ENCODE measurements around the gene CASP5. TPM values are rescaled to one million over a fixed set of nuclear protein-coding genes. Genes with fewer than 3 reads are reported as not detected.
"Not testable (repeated sequence)": the region's sequence is repeated elsewhere in the genome, so short reads cannot be mapped to it uniquely, and the experiment has no call there.

CASP5 gene
- total RNA-seq, 1 donor from 2014 or later, result not detected

DNA sequence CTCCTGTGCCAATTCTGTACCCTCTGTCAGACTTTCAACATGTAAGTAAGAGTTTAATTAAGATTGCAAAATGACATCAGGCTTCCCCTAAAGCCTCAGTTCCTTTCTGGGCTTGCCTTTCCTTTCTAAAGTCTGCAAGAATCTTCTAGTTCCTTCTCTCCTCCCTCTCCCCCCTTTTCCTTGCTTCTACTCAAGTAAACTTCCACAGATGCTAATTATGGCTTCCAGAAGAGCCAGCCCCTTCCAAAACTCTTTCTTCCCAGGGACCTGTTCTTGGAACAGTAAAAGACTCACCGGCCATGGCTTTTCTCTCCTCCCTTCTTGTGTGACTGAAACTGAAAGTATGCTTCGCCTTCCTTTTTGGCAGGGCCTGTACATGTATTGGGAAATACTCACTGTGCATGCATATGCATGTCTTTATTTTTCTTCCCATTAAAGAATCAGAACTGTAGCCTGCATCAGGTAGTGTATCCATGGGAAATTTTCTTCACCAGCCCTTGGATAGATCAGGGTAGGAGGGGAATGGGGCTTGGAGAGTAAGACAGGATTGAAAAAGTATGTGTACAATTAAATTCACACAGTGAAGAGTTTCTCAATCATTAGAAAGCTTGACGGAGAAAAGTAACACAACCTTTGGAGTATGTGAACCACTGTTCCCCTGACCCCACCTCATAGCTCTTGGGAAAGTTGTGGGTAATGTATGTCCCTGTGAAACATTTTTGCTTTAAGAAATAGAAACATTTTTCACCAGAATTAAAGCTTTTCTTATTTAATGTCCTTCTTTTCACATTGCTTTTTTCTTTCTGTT lies 12.0 kb upstream of the CASP5 start, which contains the start of gene CASP1:
CASP1 (minus strand) TSS at position 332 of the 808 bp plus-strand sequence; CDS start at position 301, 31 bp downstream.
- no peak within 1 kb of the TSS for H3K27ac Mint-ChIP-seq (ENCODE audit: unreplicated experiment)
- TF ChIP-seq, protein P1, sequence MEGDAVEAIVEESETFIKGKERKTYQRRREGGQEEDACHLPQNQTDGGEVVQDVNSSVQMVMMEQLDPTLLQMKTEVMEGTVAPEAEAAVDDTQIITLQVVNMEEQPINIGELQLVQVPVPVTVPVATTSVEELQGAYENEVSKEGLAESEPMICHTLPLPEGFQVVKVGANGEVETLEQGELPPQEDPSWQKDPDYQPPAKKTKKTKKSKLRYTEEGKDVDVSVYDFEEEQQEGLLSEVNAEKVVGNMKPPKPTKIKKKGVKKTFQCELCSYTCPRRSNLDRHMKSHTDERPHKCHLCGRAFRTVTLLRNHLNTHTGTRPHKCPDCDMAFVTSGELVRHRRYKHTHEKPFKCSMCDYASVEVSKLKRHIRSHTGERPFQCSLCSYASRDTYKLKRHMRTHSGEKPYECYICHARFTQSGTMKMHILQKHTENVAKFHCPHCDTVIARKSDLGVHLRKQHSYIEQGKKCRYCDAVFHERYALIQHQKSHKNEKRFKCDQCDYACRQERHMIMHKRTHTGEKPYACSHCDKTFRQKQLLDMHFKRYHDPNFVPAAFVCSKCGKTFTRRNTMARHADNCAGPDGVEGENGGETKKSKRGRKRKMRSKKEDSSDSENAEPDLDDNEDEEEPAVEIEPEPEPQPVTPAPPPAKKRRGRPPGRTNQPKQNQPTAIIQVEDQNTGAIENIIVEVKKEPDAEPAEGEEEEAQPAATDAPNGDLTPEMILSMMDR (conservative IDR thresholded peaks at IDR 0.05), result no peak
- no peak for DNase-seq (ENCODE audit: low read depth, low spot score)
- peaks cover 2% of the 10 kb centered on the region for H3K9me3 Mint-ChIP-seq
- H3K4me3 Mint-ChIP-seq, result no peak within 1 kb of the TSS
- no peaks in the 10 kb centered on the region for H3K36me3 Mint-ChIP-seq (ENCODE audit: low read depth)
- no peaks in the 10 kb centered on the region for H3K4me1 Mint-ChIP-seq
- H3K27me3 Mint-ChIP-seq (ENCODE audit: low read depth), result no peaks in the 10 kb centered on the region

DNA sequence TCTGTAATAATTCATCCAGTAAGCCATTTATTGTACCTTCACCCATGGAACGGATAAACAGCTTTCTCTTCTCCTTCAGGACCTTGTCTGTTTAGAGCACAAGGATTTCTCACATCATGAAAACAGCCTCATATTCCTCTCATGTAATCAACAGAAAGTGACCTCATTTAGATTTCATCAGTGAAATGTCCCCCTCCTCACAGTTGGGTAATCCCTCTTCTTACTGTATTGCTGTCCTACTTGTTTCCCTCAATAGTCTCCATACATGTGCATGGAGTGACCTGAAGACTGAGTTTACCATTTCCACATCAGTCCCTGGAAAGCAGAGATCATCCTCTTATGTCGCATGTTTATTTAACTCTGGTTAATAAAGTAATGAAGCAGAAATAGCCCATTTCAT lies 11.4 kb upstream of the CASP5 start:
- not testable (repeated sequence) for H3K36me3 Mint-ChIP-seq (ENCODE audit: low read depth); H3K9me3 Mint-ChIP-seq; H3K27ac Mint-ChIP-seq (ENCODE audit: unreplicated experiment); H3K27me3 Mint-ChIP-seq (ENCODE audit: low read depth); H3K4me1 Mint-ChIP-seq; DNase-seq (ENCODE audit: low read depth, low spot score); H3K4me3 Mint-ChIP-seq

DNA sequence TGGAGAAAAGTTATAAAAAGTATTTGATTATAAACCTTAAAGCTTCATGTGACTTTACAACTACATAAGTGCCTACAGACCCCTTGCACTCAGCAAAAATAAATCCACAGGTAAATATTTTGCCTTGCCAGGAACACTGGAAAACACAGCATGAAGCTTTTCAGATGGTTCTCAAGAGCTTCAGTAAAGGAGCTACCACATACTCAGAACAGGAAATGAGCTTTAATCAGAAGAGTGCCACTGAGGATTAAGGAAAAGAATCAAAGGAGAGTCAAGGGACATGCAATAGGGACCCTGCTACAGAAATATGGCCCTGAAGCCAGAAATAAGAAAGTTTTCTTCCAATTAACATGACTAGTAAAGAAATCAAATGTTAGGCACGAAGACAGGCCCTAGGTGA lies 10.8 kb upstream of the CASP5 start:
- no peak for DNase-seq (ENCODE audit: low read depth, low spot score)
- no peaks in the 10 kb centered on the region for H3K36me3 Mint-ChIP-seq (ENCODE audit: low read depth)
- H3K4me3 Mint-ChIP-seq, result no peak overlapping the region
- peaks cover 2% of the 10 kb centered on the region for H3K9me3 Mint-ChIP-seq
- H3K27me3 Mint-ChIP-seq (ENCODE audit: low read depth), result no peaks in the 10 kb centered on the region
- H3K4me1 Mint-ChIP-seq, result no peaks in the 10 kb centered on the region
- TF ChIP-seq, protein P1 (conservative IDR thresholded peaks at IDR 0.05), result no peak
- no peak overlapping the region for H3K27ac Mint-ChIP-seq (ENCODE audit: unreplicated experiment)

DNA sequence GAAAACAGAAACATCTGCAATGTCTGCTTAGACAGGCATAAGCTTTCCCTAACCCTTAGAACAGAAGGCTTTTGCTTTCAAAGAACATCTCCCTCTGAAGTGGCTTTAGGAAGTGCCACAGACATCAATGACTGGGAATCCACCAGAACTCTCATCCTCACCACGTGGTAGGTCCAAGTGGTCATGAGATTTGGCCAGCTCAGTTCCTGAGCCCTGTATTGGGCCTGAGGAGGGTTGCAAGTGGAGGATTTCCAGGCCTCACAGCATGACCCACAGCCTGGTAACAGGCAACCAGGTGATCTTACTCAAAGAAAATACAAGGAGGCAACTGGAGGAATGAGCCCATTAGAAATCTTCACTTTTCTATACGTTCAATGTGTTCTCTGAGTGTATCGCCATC lies 10.4 kb upstream of the CASP5 start:
- H3K27ac Mint-ChIP-seq (ENCODE audit: unreplicated experiment), result no peak overlapping the region
- no peak overlapping the region for H3K4me3 Mint-ChIP-seq
- TF ChIP-seq, protein P1 (conservative IDR thresholded peaks at IDR 0.05), result no peak
- no peaks in the 10 kb centered on the region for H3K36me3 Mint-ChIP-seq (ENCODE audit: low read depth)
- no peaks in the 10 kb centered on the region for H3K4me1 Mint-ChIP-seq
- no peak for DNase-seq (ENCODE audit: low read depth, low spot score)
- no peaks in the 10 kb centered on the region for H3K27me3 Mint-ChIP-seq (ENCODE audit: low read depth)
- H3K9me3 Mint-ChIP-seq, result peaks cover 2% of the 10 kb centered on the region

DNA sequence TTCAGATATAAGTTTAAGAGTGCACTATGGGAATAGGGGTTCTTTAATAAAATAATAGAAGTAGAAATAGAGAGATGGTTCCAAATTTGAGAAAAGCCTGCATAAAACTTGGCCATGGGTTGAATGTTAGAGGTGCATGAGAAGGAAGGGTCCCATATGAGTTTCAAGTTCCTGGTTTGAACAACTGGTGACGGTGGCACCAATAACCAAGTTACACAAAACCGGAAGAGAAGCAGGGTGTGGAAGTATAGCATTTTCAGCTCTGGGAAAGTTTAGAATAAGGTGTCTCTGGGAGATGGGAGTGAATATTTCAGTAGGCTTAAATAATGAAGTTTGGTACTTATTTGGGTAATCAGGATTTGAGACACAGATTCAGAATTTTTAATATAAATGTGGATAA lies 9.5 kb upstream of the CASP5 start:
- peaks cover 2% of the 10 kb centered on the region for H3K9me3 Mint-ChIP-seq
- H3K36me3 Mint-ChIP-seq (ENCODE audit: low read depth), result no peaks in the 10 kb centered on the region
- H3K4me3 Mint-ChIP-seq, result no peak overlapping the region
- H3K27me3 Mint-ChIP-seq (ENCODE audit: low read depth), result no peaks in the 10 kb centered on the region
- H3K27ac Mint-ChIP-seq (ENCODE audit: unreplicated experiment), result no peak overlapping the region
- TF ChIP-seq, protein P1 (conservative IDR thresholded peaks at IDR 0.05), result no peak
- H3K4me1 Mint-ChIP-seq, result no peaks in the 10 kb centered on the region
- DNase-seq (ENCODE audit: low read depth, low spot score), result no peak

DNA sequence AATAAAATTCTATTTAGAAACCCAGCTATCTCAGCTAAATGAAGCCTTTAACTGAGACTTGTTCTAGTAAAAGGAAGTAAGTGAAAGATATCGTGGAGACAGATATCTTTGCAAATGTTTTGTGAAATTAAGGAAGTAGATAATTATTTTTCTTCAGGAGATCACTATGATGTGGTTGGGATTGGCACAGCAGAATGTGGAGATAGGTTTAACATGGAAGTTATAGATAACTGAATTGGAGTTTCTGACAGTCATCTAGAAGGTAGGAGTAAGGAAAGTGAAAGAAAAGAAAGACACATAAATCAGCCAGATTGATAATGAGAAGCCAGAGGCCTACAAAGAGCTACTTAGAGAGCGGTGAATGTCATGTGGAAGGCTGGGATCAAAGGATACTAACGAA lies 4.7 kb upstream of the CASP5 start:
- H3K4me1 Mint-ChIP-seq, result no peaks in the 10 kb centered on the region
- H3K27me3 Mint-ChIP-seq (ENCODE audit: low read depth), result no peaks in the 10 kb centered on the region

More for the DNA sequence above, 4.7 kb upstream of the CASP5 start:
- H3K36me3 Mint-ChIP-seq (ENCODE audit: low read depth), result no peaks in the 10 kb centered on the region
- no peak overlapping the region for H3K4me3 Mint-ChIP-seq
- no peak for DNase-seq (ENCODE audit: low read depth, low spot score)
- H3K27ac Mint-ChIP-seq (ENCODE audit: unreplicated experiment), result no peak overlapping the region
- H3K9me3 Mint-ChIP-seq, result peaks cover 2% of the 10 kb centered on the region
- TF ChIP-seq, protein P1 (conservative IDR thresholded peaks at IDR 0.05), result no peak
